GM19193 (cell line): Measurements from ENCODE around the gene UBA1.

ENCODE experiments used
- POLR2A ChIP-seq: IDR thresholded peaks from 4 replicates; pipeline ENCODE4 v1.6.1; 2011; ENCODE audit not compliant: insufficient read depth, insufficient read length; ENCODE audit errors: extremely low read depth

Gene UBA1

GRCh38 chrX:47224896-47225290, 31.3 kb downstream of the UBA1 start:
- no peak for TF ChIP-seq POLR2A

- TF ChIP-seq POLR2A, result no peak
These were observed 32.4 kb downstream of the UBA1 start for GRCh38 chrX:47226071-47226470.

- no peak for TF ChIP-seq POLR2A
These were observed 33.1 kb downstream of the UBA1 start for GRCh38 chrX:47226531-47227333.

- TF ChIP-seq POLR2A, result no peak
These were observed 33.6 kb downstream of the UBA1 start for GRCh38 chrX:47227334-47227583.

- no peak for TF ChIP-seq POLR2A
These were observed 35.1 kb downstream of the UBA1 start for GRCh38 chrX:47228550-47229270.

GRCh38 chrX:47229427-47229826, 35.8 kb downstream of the UBA1 start:
- no peak for TF ChIP-seq POLR2A

GRCh38 chrX:47230136-47230868, 36.7 kb downstream of the UBA1 start:
- TF ChIP-seq POLR2A, result no peak

GRCh38 chrX:47231167-47231566, 37.5 kb downstream of the UBA1 start:
- no peak for TF ChIP-seq POLR2A

GRCh38 chrX:47232197-47232802, 38.7 kb downstream of the UBA1 start:
- TF ChIP-seq POLR2A, result no peak

- peak; percentile 83 for TF ChIP-seq POLR2A
These were observed 39.2 kb downstream of the UBA1 start, which contains the start of gene USP11 for GRCh38 chrX:47232803-47233332. Gene USP11 (plus strand): TSS chrX:47233009. CDS start chrX:47233044, 35 bp downstream.

GRCh38 chrX:47233333-47234113, 39.9 kb downstream of the UBA1 start:
- peak; percentile 61 for TF ChIP-seq POLR2A

GRCh38 chrX:47234583-47234982, 41.0 kb downstream of the UBA1 start:
- no peak for TF ChIP-seq POLR2A

GRCh38 chrX:47235691-47236103, 42.1 kb downstream of the UBA1 start:
- no peak for TF ChIP-seq POLR2A

GRCh38 chrX:47239199-47239598, 45.6 kb downstream of the UBA1 start:
- TF ChIP-seq POLR2A, result no peak
